GM23338 (cell line): Measurements from ENCODE around the gene INSL3. TPM values are rescaled to one million over a fixed set of nuclear protein-coding genes. Genes with fewer than 3 reads are reported as not detected.

Experiments used
- ATAC-seq: fragments of 200-7000 bp; cut with Tn5 transposase; 3 replicates; pipeline ENCODE4 v1.9.1; 2020
- DNase-seq: peaks from one replicate; pipeline ENCODE4 v3.0.0-alpha.2; 2015; ENCODE audit warnings: low spot score
- H2AFZ ChIP-seq: fragments of 200-600 bp; sonication (generic); 2 replicates; pipeline ENCODE4 v1.8.0; 2016; ENCODE audit warnings: antibody characterized with exemption, mild to moderate bottlenecking, moderate library complexity
- H3F3A ChIP-seq: fragments of 200-600 bp; sonication (generic); replicated peaks from 2 replicates; pipeline ENCODE4 v1.8.0; 2017; ENCODE audit warnings: antibody characterized with exemption, mixed run types, low read depth
- H3K27ac ChIP-seq: fragments of 200-600 bp; sonication (generic); 2 replicates; pipeline ENCODE4 v1.6.1; 2016; ENCODE audit warnings: low read depth
- H3K27me3 ChIP-seq: fragments of 200-600 bp; sonication (generic); 2 replicates; pipeline ENCODE4 v1.8.0; 2016; ENCODE audit warnings: mild to moderate bottlenecking, mixed run types, moderate library complexity; ENCODE audit not compliant: insufficient read depth
- H3K36me3 ChIP-seq: fragments of 200-600 bp; sonication (generic); 2 replicates; pipeline ENCODE4 v1.8.0; 2016; ENCODE audit warnings: mild to moderate bottlenecking; ENCODE audit not compliant: insufficient read depth
- H3K4me1 ChIP-seq: fragments of 200-600 bp; sonication (generic); 2 replicates; pipeline ENCODE4 v1.8.0; 2016; ENCODE audit warnings: mild to moderate bottlenecking, moderate library complexity; ENCODE audit not compliant: insufficient read depth
- H3K4me2 ChIP-seq: fragments of 200-600 bp; sonication (generic); 2 replicates; pipeline ENCODE4 v1.7.1; 2017; ENCODE audit warnings: mixed run types
- H3K4me3 ChIP-seq: fragments of 200-600 bp; sonication (generic); 2 replicates; pipeline ENCODE4 v1.6.1; 2016; ENCODE audit warnings: mixed run types
- H3K79me2 ChIP-seq: fragments of 200-600 bp; sonication (generic); replicated peaks from 2 replicates; pipeline ENCODE4 v1.8.0; 2017; ENCODE audit warnings: mild to moderate bottlenecking; ENCODE audit not compliant: insufficient read depth
- H3K9me2 ChIP-seq: fragments of 200-600 bp; sonication (generic); 2 replicates; pipeline ENCODE4 v1.8.0; 2017; ENCODE audit not compliant: insufficient read depth
- H4K20me1 ChIP-seq: fragments of 200-600 bp; sonication (generic); replicated peaks from 2 replicates; pipeline ENCODE4 v1.8.0; 2017; ENCODE audit warnings: mild to moderate bottlenecking; ENCODE audit not compliant: insufficient read depth
- H3K27ac Mint-ChIP-seq: 2 replicates; pipeline ENCODE4 v1.8.0; 2020; ENCODE audit warnings: inconsistent platforms, mild to moderate bottlenecking, moderate library complexity, mixed read lengths
- H3K27me3 Mint-ChIP-seq: 3 replicates; pipeline ENCODE4 v1.8.0; 2022; ENCODE audit warnings: low read depth, mild to moderate bottlenecking, moderate library complexity, mixed read lengths, inconsistent platforms; ENCODE audit not compliant: insufficient read depth, poor library complexity
- H3K36me3 Mint-ChIP-seq: 3 replicates; pipeline ENCODE4 v1.8.0; 2021; ENCODE audit warnings: low read depth, mild to moderate bottlenecking, inconsistent platforms, moderate library complexity, mixed read lengths
- H3K4me1 Mint-ChIP-seq: 3 replicates; pipeline ENCODE4 v1.8.0; 2020; ENCODE audit warnings: mild to moderate bottlenecking, inconsistent platforms, mixed read lengths
- H3K4me3 Mint-ChIP-seq: 3 replicates; pipeline ENCODE4 v1.8.0; 2021; ENCODE audit warnings: moderate library complexity, mild to moderate bottlenecking, inconsistent platforms, mixed read lengths
- H3K9me3 Mint-ChIP-seq: 3 replicates; pipeline ENCODE4 v1.8.0; 2020; ENCODE audit warnings: moderate library complexity, mild to moderate bottlenecking, inconsistent platforms, mixed read lengths
- CREB1 ChIP-seq: fragments of 250-450 bp; sonication (Bioruptor Pico); IDR thresholded peaks from 2 replicates; pipeline ENCODE4 v1.5.0; 2020; ENCODE audit warnings: low read depth, mild to moderate bottlenecking, moderate library complexity
- CTCF ChIP-seq, 2 experiments: fragments of 200-600 bp in 1 of 2; sonication (generic) in 1 of 2; conservative IDR thresholded peaks; 2 replicates each; pipeline versions ENCODE4 v1.5.1 to v1.6.1; 2016 to 2017; ENCODE audit warnings: antibody characterized with exemption in 2 of 2, low read depth in 2 of 2, mild to moderate bottlenecking in 2 of 2, moderate library complexity in 1 of 2
- EZH2 ChIP-seq: fragments of 200-600 bp; sonication (generic); IDR thresholded peaks from one replicate; pipeline ENCODE4 v1.8.0; 2017; ENCODE audit warnings: antibody characterized with exemption, mild to moderate bottlenecking, low read depth; ENCODE audit not compliant: unreplicated experiment
- EZH2phosphoT487 ChIP-seq: fragments of 200-600 bp; sonication (generic); IDR thresholded peaks from one replicate; pipeline ENCODE4 v1.8.1; 2018; ENCODE audit warnings: antibody characterized with exemption; ENCODE audit not compliant: unreplicated experiment
- JUNB ChIP-seq: IDR thresholded peaks from one replicate; pipeline ENCODE4 v1.6.1; 2016; ENCODE audit warnings: antibody characterized with exemption; ENCODE audit not compliant: unreplicated experiment
- NANOG ChIP-seq: IDR thresholded peaks from 2 replicates; pipeline ENCODE4 v1.6.1; 2016; ENCODE audit warnings: antibody characterized with exemption, borderline replicate concordance
- POLR2AphosphoS5 ChIP-seq: IDR thresholded peaks from 2 replicates; pipeline ENCODE4 v1.6.1; 2016; ENCODE audit warnings: antibody characterized with exemption, low read depth
- STAT1 ChIP-seq: IDR thresholded peaks from one replicate; pipeline ENCODE4 v1.6.1; 2016; ENCODE audit warnings: antibody characterized with exemption; ENCODE audit not compliant: unreplicated experiment
- ZNF114 ChIP-seq: fragments of 250-450 bp; sonication (Bioruptor Pico); IDR thresholded peaks from 2 replicates; pipeline ENCODE4 v1.5.0; 2020; ENCODE audit warnings: mild to moderate bottlenecking, moderate library complexity
- ZNF331 ChIP-seq: fragments of 250-450 bp; sonication (Bioruptor Pico); IDR thresholded peaks from 2 replicates; pipeline ENCODE4 v1.5.0; 2020; ENCODE audit warnings: low read depth, mild to moderate bottlenecking, moderate library complexity
- ZNF462 ChIP-seq: fragments of 250-450 bp; sonication (Bioruptor Pico); IDR thresholded peaks from 2 replicates; pipeline ENCODE4 v1.5.0; 2020; ENCODE audit warnings: mild to moderate bottlenecking, moderate library complexity
- polyA plus RNA-seq: library from polyadenylated mRNA; unstranded; fragments of >200 nt; fragmentation: Nextera tagmentation; extraction: Ambion mirVana; gene quantifications from 2 replicates; pipeline ENCODE4 v1.2.1, GENCODE V29; 2016
- total RNA-seq: library from RNA; depleted of rRNA; stranded (reverse); fragments of >200 nt; shearing (Covaris generic); gene quantifications from 2 replicates; pipeline ENCODE4 v1.2.3, GENCODE V29; 2014
- TF ChIP-seq, protein P1 (sequence below): IDR thresholded peaks from 2 replicates; pipeline ENCODE4 v1.6.1; 2016; ENCODE audit warnings: antibody characterized with exemption
- TF ChIP-seq, protein P2 (sequence below): IDR thresholded peaks from one replicate; pipeline ENCODE4 v1.6.1; 2018; ENCODE audit warnings: antibody characterized with exemption; ENCODE audit not compliant: unreplicated experiment

INSL3 gene
- total and polyA plus RNA-seq, 2 experiments from 2014 or later = 0.76 TPM; not detected in 1

- H3K27me3 Mint-ChIP-seq = peaks cover 27% of the 10 kb centered on the region
Observed at GRCh38 chr19:17836530-17836929, 15.2 kb upstream of the INSL3 start.

More at GRCh38 chr19:17836530-17836929, 15.2 kb upstream of the INSL3 start:
- no peak overlapping the region for H3K27ac Mint-ChIP-seq
- H3K27me3 ChIP-seq = 0 out of 2 replicates have a peak, but pooled peaks cover 16% of the 10 kb centered on the region
- H3F3A ChIP-seq = 0 out of 2 replicates have a peak, but pooled peaks cover 3% of the 10 kb centered on the region
- H3K9me3 Mint-ChIP-seq = no peaks in the 10 kb centered on the region
- H4K20me1 ChIP-seq = no peaks in the 10 kb centered on the region
- peaks cover 3% of the 10 kb centered on the region; the same call in 1 of the 2 replicates for H3K4me1 ChIP-seq
- no peak for DNase-seq
- H2AFZ ChIP-seq = no peak overlapping the region
- TF ChIP-seq, protein P1, sequence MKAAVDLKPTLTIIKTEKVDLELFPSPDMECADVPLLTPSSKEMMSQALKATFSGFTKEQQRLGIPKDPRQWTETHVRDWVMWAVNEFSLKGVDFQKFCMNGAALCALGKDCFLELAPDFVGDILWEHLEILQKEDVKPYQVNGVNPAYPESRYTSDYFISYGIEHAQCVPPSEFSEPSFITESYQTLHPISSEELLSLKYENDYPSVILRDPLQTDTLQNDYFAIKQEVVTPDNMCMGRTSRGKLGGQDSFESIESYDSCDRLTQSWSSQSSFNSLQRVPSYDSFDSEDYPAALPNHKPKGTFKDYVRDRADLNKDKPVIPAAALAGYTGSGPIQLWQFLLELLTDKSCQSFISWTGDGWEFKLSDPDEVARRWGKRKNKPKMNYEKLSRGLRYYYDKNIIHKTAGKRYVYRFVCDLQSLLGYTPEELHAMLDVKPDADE = no peak
- TF ChIP-seq STAT1 (no peak), EZH2phosphoT487 (no peak), ZNF462 (CRISPR knock-in tag) (no peak), ZNF331 (CRISPR knock-in tag) (no peak), CREB1 (CRISPR knock-in tag) (no peak), NANOG (no peak), JUNB (no peak), ZNF114 (CRISPR knock-in tag) (no peak), EZH2 (no peak), CTCF (conservative IDR thresholded peaks at IDR 0.05; ENCODE audit: low read depth in 2 of 2) (no peak), POLR2AphosphoS5 (no peak)
- TF ChIP-seq, protein P2, sequence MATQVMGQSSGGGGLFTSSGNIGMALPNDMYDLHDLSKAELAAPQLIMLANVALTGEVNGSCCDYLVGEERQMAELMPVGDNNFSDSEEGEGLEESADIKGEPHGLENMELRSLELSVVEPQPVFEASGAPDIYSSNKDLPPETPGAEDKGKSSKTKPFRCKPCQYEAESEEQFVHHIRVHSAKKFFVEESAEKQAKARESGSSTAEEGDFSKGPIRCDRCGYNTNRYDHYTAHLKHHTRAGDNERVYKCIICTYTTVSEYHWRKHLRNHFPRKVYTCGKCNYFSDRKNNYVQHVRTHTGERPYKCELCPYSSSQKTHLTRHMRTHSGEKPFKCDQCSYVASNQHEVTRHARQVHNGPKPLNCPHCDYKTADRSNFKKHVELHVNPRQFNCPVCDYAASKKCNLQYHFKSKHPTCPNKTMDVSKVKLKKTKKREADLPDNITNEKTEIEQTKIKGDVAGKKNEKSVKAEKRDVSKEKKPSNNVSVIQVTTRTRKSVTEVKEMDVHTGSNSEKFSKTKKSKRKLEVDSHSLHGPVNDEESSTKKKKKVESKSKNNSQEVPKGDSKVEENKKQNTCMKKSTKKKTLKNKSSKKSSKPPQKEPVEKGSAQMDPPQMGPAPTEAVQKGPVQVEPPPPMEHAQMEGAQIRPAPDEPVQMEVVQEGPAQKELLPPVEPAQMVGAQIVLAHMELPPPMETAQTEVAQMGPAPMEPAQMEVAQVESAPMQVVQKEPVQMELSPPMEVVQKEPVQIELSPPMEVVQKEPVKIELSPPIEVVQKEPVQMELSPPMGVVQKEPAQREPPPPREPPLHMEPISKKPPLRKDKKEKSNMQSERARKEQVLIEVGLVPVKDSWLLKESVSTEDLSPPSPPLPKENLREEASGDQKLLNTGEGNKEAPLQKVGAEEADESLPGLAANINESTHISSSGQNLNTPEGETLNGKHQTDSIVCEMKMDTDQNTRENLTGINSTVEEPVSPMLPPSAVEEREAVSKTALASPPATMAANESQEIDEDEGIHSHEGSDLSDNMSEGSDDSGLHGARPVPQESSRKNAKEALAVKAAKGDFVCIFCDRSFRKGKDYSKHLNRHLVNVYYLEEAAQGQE = no peak
- H3K79me2 ChIP-seq = no peaks in the 10 kb centered on the region
- no peak overlapping the region for H3K27ac ChIP-seq
- no peaks in the 10 kb centered on the region for H3K36me3 ChIP-seq
- no peak overlapping the region for H3K4me3 ChIP-seq
- no peak for ATAC-seq
- H3K36me3 Mint-ChIP-seq = no peaks in the 10 kb centered on the region; the same call in 2 of the 3 replicates
- H3K4me3 Mint-ChIP-seq = no peak overlapping the region
- H3K9me2 ChIP-seq = no peaks in the 10 kb centered on the region
- peaks cover 19% of the 10 kb centered on the region for H3K4me1 Mint-ChIP-seq
- H3K4me2 ChIP-seq = no peak overlapping the region
